SKM-1 (cell line): Measurements from ENCODE around the gene APLN.

Experiments
- DNase-seq: peaks from one replicate; lab custom pipeline; 2025; ENCODE audit not compliant: unreplicated experiment; lab: John Stamatoyannopoulos, UW

APLN gene

GRCh38 chrX:129641941-129642340 lies 12.8 kb downstream of the APLN start:
- DNase-seq, result no peak

DNA sequence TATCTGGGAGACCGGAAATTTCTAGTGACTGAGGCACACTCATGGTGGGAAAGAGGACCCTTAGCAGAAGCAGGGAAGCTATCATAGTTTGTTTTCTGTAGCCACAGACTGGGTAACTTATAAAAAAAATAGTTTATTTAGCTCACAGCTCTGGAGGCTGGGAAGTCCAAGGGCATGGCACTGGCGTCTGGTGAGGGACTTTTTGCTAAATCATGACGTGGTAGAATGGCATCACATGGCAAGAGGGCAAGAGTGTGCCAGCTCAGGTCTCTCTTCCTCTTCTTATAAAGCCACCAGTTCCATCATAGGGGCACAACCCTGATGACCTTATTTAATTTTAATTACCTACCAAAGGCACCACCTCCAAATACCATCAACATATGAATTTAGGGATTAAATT lies 13.3 kb downstream of the APLN start:
- no peak for DNase-seq

DNA sequence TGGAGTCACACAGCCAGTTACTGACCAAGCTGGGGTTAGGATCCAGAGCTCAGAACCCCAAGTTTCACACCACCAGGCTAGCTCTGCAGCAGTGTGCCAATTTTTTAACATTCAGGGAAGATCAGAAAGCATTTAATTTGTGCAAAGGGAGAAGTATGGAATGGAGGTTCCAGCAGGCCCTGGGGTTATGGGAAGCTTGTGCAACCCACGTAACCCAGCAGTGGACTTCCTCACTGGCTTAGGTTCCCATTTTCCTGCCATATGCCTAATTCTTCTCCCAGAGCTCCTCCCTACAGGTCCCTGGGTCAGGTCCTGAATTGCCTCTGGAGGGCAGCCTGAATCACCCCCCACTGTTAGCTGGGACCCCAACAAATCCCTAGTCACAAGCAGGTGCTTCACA lies 14.0 kb downstream of the APLN start:
- no peak for DNase-seq

- DNase-seq, result no peak
Measured at GRCh38 chrX:129638917-129639316, 15.8 kb downstream of the APLN start.

- DNase-seq, result no peak
Measured at GRCh38 chrX:129637217-129638109, 17.3 kb downstream of the APLN start.

DNA sequence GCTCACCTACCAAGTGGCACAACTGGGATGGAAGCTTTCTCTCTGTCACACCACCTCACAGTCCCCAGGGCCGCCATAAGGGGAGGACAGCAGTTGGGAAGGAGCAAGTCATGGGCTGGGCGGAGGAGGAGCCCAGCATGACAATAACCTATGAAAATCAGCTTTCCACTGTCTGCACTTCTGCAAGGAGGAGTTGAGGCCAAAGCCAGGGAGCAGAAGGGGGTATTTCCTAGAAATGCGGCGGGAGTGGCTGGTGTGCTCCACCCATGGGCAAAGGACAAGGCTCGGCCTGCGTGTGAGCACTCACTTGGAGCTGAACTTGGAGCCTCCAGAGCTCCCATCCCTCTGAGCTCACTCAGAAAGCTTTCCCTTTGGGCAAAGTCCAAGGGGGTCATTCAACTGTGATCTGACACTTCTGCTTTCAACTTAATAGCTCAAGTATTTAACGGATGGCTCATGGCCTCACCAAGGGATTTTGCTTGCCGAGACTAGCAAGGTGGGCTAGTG lies 18.5 kb downstream of the APLN start:
- no peak for DNase-seq

DNA sequence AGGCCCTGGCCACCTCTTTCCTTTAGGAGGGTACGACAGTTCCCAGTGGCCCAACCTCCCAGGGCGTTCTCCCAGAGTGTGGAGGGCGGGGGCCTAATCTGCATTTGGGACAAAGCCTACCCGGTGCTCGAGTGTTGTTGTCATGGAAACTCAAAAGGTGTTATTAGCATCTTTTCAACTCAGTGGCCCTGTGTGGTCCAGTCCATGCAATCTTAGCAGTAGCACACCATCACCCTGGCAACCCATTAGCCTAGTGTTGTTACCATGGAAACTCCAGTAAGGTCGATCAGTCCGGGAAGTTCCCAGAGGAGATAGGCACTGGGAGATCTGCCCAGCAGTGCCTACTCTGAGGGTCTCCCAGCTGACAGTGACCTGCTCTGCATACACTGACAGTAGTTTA lies 20.2 kb downstream of the APLN start:
- DNase-seq, result no peak

GRCh38 chrX:129632443-129632842 lies 22.3 kb downstream of the APLN start:
- DNase-seq, result no peak

DNA sequence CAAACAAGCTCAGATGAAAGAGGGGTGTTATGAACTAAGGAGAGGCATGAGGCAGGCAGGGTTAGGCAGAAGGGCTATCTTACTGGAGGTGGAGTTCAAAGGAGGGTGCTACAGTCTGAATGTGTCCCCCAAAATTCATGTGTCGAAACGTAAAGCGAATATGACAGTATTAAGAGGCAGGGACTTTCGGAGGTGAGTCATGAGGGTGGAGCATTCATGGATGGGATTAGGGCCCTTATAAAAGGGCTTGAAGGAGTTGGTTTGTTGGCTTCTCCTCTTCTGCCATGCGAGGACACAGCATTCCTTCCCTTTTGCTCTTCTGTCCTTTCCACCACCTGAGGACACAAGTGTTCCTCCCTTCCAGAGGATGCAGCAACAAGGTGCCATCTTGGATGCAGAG lies 22.9 kb downstream of the APLN start:
- no peak for DNase-seq

DNA sequence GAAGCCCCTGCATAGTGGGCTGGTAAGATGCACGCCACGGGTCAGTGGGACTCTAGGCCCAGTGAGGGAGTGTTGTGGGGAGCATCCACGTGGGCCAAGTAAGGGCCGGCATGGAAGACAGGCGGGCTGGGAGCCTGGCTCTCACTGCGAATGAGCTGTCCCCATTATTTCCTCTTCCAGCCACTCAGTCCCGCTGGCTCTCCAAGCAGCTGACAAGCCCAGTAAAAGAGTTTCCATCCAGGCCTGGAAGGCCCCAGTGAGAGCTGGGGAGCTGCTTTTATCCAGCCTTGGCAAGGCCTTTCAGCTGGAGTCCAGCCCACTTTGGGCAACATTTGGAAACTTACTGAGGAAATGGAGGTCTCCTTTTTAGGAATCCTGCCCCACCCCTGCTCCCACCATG lies 24.9 kb downstream of the APLN start:
- no peak for DNase-seq

- DNase-seq, result no peak
Measured at GRCh38 chrX:129626026-129626425, 28.7 kb downstream of the APLN start.

GRCh38 chrX:129622757-129623301 lies 31.9 kb downstream of the APLN start:
- no peak for DNase-seq

- no peak for DNase-seq
Measured at GRCh38 chrX:129618997-129619396, 35.8 kb downstream of the APLN start.

DNA sequence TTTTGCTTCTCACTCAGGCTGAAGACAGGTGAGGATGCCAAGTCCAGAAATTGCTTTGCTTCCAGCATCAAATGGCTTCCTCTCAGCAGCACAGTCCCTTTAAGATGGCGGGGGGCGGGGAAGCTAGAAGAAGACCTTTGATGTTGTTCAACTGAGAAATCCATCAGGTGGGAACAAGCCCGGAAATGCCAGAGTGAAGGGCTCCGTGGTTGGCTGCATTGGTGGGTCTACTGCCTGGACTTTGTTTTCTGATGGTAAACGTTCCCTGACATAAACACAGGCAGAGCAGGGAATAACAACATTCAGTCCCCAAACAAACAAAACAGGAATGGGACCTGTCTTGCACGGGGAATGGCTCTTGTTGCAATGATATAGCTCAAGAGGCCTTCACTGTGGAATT lies 37.3 kb downstream of the APLN start:
- no peak for DNase-seq

GRCh38 chrX:129614481-129615255 lies 40.1 kb downstream of the APLN start:
- DNase-seq, result peak; percentile 3

DNA sequence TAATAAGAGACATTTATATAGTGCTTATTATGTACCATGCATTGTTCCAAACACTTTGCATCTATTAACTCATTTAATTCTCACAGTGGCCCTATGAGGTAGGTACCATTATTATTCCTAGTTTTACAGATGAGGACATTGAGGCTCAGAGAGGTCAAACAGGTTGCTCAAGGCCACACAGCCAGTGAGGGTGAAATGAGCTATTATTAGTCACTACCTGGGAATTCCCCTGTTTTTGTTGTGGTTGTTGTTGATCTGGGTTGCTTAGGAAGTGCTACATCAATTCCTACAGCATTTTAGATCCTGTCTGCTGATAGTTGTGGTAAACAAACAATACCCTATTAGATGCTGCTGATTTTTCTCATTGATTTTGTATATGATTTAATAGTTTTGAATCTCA lies 41.2 kb downstream of the APLN start:
- no peak for DNase-seq

DNA sequence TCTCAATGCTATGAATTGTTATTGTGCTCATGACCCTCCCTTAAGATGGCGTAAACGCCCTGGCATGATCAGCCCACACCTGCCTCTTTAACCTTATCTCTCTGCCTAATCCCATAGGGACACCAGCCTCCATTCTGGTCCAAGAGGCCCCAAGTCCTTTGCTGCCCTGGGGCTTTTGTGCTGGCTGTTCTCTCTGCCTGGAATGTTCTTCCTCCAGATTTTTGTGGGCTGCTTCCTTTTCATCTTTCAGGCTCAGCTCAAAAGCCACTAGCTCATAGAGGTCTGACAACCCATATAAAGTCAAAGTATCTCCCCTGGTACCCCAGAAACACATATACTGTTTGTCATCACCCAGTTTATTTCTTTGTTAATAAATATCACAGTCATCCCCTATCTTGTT lies 42.4 kb downstream of the APLN start:
- no peak for DNase-seq

DNA sequence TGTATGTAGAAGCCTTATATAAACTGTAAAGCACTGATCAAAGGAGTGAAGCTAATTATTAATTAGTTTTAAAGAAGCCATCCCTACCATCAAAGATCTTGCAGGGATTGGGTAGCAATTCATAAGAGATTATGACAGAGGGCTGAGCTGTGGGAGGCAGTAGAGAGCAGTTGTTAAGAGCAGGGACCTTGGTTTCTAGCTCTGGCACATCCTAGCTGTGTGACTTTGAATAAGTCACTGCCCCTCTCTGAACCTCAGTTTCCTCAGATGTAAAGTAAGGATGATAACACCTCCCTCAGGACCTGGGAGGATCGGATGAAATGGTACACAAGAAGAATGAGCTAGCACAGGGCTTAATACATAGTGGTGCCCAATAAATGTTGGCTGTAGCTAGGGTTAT lies 45.4 kb downstream of the APLN start:
- no peak for DNase-seq

- no peak for DNase-seq
Measured at GRCh38 chrX:129608496-129608895, 46.3 kb downstream of the APLN start.

DNA sequence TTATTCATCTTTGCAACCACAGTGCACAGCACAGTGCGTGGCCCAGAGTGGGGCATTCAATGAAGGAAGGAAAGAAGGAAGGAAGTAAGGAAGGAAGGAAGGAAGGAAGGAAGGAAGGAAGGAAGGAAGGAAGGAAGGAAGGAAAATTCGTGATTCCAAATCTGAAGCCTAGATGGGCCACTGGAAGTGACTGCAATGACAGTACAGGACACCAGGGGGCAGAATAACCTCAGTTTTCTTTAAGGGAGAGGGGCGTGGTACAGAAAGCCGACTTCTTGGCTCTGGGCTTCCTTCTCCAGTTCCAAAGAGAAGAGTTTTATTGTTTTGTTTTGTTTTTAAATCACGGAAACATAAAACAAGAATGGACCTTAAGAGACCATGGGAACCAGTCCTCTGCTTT lies 47.8 kb downstream of the APLN start:
- peak; percentile 3 for DNase-seq

GRCh38 chrX:129600981-129601424 lies 53.8 kb downstream of the APLN start:
- peak; percentile 5 for DNase-seq

DNA sequence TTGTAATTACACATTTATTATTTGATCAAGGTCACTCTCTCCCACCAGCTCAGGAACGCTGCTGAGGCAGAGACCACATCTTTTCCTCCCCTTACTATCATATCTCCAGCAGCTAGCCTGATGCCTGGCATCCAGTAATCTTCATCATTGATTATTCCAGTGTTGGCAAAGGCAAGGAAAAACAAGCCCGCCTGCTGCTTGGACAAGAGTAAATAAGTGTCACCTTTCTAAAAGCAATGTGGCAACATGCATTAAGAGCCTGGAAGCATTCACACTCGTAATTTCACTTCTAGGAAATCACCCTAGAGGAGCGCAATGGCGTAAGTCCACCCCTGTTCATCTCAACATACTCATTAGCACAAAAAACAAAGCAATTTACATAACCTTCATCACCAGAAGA lies 54.8 kb downstream of the APLN start:
- DNase-seq, result no peak
